Caco-2 (cell line): ENCODE data around the gene CEP20. TPM values are rescaled to one million over a fixed set of nuclear protein-coding genes. Genes with fewer than 3 reads are reported as not detected.

Source experiments
- BruUV-seq: library from RNA; stranded (reverse); fragments of 400-500 nt; replicated peaks from 2 replicates; lab custom pipeline; 2021; lab: Mats Ljungman, UMichigan
- CTCF ChIA-PET: fragments of 300-600 bp; sonication (Branson Sonifier 250); formaldehyde crosslinking; loops from one replicate; lab custom pipeline; 2022; ENCODE audit warnings: antibody characterized with exemption; lab: Charles Lee
- POLR2A ChIA-PET: fragments of 300-600 bp; sonication (Branson Sonifier 250); formaldehyde crosslinking; loops from one replicate; lab custom pipeline; 2022; ENCODE audit warnings: antibody characterized with exemption; lab: Charles Lee
- DNase-seq, 2 experiments: peaks; one replicate each; pipeline versions ENCODE4 v3.0.0 to v3.0.0-alpha.2; 2020 to 2022
- H3K27me3 ChIP-seq: replicated peaks from 2 replicates; pipeline ENCODE4 v1.6.0; 2011; ENCODE audit warnings: low read length; ENCODE audit not compliant: control insufficient read depth, insufficient read depth
- H3K36me3 ChIP-seq: 2 replicates; pipeline ENCODE4 v1.5.1; 2011; ENCODE audit warnings: low read length; ENCODE audit not compliant: control insufficient read depth, insufficient read depth
- H3K4me1 ChIP-seq: fragments of 250-450 bp; sonication (Bioruptor Pico); 2 replicates; pipeline ENCODE4 v1.5.1; 2020; ENCODE audit warnings: mild to moderate bottlenecking
- H3K4me3 ChIP-seq: 2 replicates; pipeline ENCODE4 v1.5.1; 2011; ENCODE audit warnings: low read depth, mild to moderate bottlenecking, control low read depth, low read length
- H3K9me3 ChIP-seq: fragments of 250-450 bp; sonication (Bioruptor Pico); 2 replicates; pipeline ENCODE4 v1.5.1; 2020; ENCODE audit warnings: mild to moderate bottlenecking, moderate library complexity
- H3K27ac Mint-ChIP-seq: one replicate; pipeline ENCODE4 v1.8.0; 2022; ENCODE audit warnings: mixed read lengths; ENCODE audit not compliant: unreplicated experiment
- H3K27me3 Mint-ChIP-seq: one replicate; pipeline ENCODE4 v1.8.0; 2022; ENCODE audit warnings: mixed read lengths; ENCODE audit not compliant: insufficient read depth, unreplicated experiment
- H3K36me3 Mint-ChIP-seq: one replicate; pipeline ENCODE4 v1.8.0; 2022; ENCODE audit warnings: mild to moderate bottlenecking, mixed read lengths; ENCODE audit not compliant: insufficient read depth, unreplicated experiment
- H3K4me1 Mint-ChIP-seq: one replicate; pipeline ENCODE4 v1.8.0; 2022; ENCODE audit warnings: low read depth, mixed read lengths; ENCODE audit not compliant: unreplicated experiment
- H3K4me3 Mint-ChIP-seq: one replicate; pipeline ENCODE4 v1.8.0; 2022; ENCODE audit warnings: mild to moderate bottlenecking, moderate library complexity, mixed read lengths; ENCODE audit not compliant: unreplicated experiment
- H3K9me3 Mint-ChIP-seq: one replicate; pipeline ENCODE4 v1.8.0; 2022; ENCODE audit warnings: mixed read lengths; ENCODE audit not compliant: unreplicated experiment
- intact Hi-C: fragments of 100-400 bp; cut with micrococcal nuclease; formaldehyde crosslinking; loops from one replicate; pipeline ENCODE4 v1.10.0; 2022; ENCODE audit not compliant: unreplicated experiment
- total RNA-seq: library from RNA; stranded (reverse); gene quantifications from 2 replicates; pipeline ENCODE4 v1.2.3, GENCODE V29; 2022
- TF ChIP-seq, protein P1 (sequence below), 2 experiments: fragments of 200-600 bp in 1 of 2; IDR thresholded peaks; 1 replicate in 1 of 2; 2 replicates in 1 of 2; pipeline versions ENCODE4 v1.5.1 to v1.8.0; 2011 to 2022; ENCODE audit warnings: antibody characterized with exemption in 1 of 2, control low read depth in 1 of 2, inconsistent platforms in 1 of 2, low read depth in 1 of 2, low read length in 1 of 2, mild to moderate bottlenecking in 1 of 2, moderate library complexity in 1 of 2; ENCODE audit not compliant: insufficient read depth in 1 of 2, severe bottlenecking in 1 of 2, unreplicated experiment in 1 of 2

The CEP20 gene
- total RNA-seq, 1 experiment from 2014 or later = 26.0 TPM

DNA sequence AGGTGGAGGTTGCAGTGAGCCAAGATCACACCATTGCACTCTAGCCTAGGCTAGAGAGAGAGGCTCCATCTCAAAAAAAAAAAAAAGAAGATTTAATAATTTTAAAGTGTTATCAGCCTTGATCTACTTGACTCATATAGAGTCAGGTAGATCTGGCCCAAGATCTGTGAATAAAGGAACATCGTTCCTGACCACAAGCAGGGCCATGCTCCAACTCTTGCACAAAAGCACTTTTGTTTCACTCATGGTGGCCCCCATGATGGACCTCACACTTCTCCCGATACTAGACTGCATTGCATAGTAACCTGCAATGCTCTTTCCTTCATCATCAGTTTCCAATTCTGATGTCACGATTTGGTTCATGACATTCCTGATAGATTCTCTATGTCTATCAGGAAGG lies 26.4 kb downstream of the CEP20 start:
- peaks cover 7% of the 10 kb centered on the region for H3K27me3 Mint-ChIP-seq
- H3K4me1 Mint-ChIP-seq = peaks cover 9% of the 10 kb centered on the region
- DNase-seq = no peak
- no peaks in the 10 kb centered on the region for H3K9me3 ChIP-seq
- TF ChIP-seq, protein P1, sequence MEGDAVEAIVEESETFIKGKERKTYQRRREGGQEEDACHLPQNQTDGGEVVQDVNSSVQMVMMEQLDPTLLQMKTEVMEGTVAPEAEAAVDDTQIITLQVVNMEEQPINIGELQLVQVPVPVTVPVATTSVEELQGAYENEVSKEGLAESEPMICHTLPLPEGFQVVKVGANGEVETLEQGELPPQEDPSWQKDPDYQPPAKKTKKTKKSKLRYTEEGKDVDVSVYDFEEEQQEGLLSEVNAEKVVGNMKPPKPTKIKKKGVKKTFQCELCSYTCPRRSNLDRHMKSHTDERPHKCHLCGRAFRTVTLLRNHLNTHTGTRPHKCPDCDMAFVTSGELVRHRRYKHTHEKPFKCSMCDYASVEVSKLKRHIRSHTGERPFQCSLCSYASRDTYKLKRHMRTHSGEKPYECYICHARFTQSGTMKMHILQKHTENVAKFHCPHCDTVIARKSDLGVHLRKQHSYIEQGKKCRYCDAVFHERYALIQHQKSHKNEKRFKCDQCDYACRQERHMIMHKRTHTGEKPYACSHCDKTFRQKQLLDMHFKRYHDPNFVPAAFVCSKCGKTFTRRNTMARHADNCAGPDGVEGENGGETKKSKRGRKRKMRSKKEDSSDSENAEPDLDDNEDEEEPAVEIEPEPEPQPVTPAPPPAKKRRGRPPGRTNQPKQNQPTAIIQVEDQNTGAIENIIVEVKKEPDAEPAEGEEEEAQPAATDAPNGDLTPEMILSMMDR (IDR thresholded peaks at IDR 0.05; ENCODE audit: insufficient read depth in 1 of 2, low read depth in 1 of 2, low read length in 1 of 2, severe bottlenecking in 1 of 2, unreplicated experiment in 1 of 2) = no peak
- no peaks in the 10 kb centered on the region for H3K27me3 ChIP-seq
- H3K27ac Mint-ChIP-seq = no peak overlapping the region
- no peaks in the 10 kb centered on the region for H3K36me3 Mint-ChIP-seq
- no peak overlapping the region for H3K4me3 Mint-ChIP-seq
- BruUV-seq = no TSS peak
- no peaks in the 10 kb centered on the region for H3K4me1 ChIP-seq
- intact Hi-C loops = no loop called here
- H3K36me3 ChIP-seq = no peaks in the 10 kb centered on the region
- ChIA-PET POLR2A (no interaction called here), CTCF (no interaction called here)
- H3K9me3 Mint-ChIP-seq = no peaks in the 10 kb centered on the region
- no peak overlapping the region for H3K4me3 ChIP-seq

DNA sequence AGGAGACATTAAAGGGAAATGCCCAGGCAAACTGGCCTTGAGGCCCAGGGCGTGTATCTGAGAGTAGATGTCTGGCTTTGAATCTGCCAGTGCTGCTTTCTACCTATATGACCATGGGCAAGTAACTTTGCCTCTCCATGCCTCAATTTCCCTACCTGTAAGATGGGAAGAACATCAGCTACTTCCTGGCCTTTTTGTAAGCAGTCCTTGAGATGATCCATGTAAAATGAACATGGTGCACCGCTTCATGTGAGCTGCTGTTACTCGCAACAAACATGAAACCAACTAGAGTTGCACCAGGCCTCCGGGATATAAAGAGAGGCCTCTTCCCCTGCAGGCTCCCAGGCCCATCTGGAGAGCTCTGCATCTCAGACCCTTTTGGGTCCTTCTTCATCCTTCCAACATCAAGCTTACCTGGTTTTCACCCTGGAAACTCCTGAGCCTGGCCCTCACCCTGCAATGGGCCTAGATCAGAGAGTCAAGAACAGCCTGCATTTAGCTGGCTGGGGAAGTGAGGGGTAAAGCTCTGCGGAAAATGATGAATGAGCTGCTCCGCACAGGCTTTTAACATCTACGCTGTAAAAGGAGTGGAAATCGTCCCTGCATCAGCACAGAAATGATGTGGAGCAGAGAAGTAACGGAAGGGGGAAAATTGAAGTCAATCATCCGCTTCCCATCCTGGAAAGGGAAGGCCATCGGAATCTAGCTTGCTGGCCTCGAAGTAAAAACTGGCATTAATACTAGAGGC lies 29.3 kb downstream of the CEP20 start:
- intact Hi-C loops = no loop called here
- POLR2A ChIA-PET = no interaction called here

DNA sequence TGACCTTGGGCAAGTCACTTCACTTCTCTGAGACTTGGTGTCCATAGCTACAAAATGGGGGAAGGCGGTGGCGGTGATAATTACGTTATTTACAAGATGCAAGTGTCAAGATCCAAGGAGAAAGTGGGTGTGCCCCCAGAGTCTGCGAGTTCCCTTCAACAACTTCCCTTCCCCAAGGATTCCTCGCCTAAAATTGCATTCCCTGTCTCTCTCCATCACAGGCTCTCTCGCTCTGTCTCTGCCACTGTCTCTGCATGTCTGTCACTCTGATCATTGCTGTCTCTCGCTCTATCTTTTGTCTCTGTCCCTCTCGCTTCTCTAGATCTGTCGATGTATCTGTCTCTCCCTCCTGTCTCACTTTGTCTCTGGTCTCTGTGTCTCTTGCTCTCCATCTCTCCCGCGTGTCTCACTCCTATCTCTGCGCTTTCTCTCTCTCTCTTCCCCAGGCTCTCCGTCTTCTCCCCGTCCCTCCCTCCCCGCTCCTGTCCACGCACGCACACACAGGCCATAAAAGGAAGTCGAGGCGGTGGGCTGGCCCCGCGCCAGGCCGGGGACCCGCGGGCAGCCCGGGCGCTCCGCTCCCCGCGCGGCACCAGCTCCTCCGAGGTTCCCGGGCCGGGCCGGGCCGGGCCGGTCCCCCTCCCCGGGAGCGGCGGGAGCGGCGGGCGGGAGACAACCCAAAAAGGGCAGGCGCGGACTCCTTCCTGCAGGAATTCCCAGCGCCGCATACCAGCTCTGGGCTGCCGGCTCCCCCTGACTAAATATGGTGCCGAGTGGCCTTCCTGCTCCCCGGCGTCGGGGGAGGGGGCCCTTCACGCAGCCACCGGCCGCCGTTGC lies 30.5 kb downstream of the CEP20 start:
- Histone ChIP-seq H3K4me1 (no peaks in the 10 kb centered on the region), H3K27me3 (no peaks in the 10 kb centered on the region), H3K36me3 (no peaks in the 10 kb centered on the region), H3K9me3 (no peaks in the 10 kb centered on the region), H3K4me3 (peak overlapping the region; percentile 19; the same call in 1 of the 2 replicates)
- TF ChIP-seq, protein P1 (IDR thresholded peaks at IDR 0.05; ENCODE audit: insufficient read depth in 1 of 2, low read depth in 1 of 2, low read length in 1 of 2, severe bottlenecking in 1 of 2, unreplicated experiment in 1 of 2) = no peak
- peak in 1 of 2 experiments; percentile 9 for DNase-seq
- H3K4me1 Mint-ChIP-seq = peaks cover 9% of the 10 kb centered on the region
- ChIA-PET CTCF (no interaction called here), POLR2A (no interaction called here)
- H3K27ac Mint-ChIP-seq = no peak overlapping the region
- intact Hi-C loops = no loop called here
- H3K4me3 Mint-ChIP-seq = peak overlapping the region; percentile 67
- H3K27me3 Mint-ChIP-seq = peaks cover 16% of the 10 kb centered on the region
- H3K36me3 Mint-ChIP-seq = no peaks in the 10 kb centered on the region
- H3K9me3 Mint-ChIP-seq = no peaks in the 10 kb centered on the region
- no TSS peak for BruUV-seq

More for the DNA sequence above, 29.3 kb downstream of the CEP20 start:
- CTCF ChIA-PET = no interaction called here
- H3K9me3 ChIP-seq = no peaks in the 10 kb centered on the region
- Mint-ChIP-seq H3K36me3 (no peaks in the 10 kb centered on the region), H3K4me1 (peaks cover 9% of the 10 kb centered on the region), H3K4me3 (peak overlapping the region; percentile 33), H3K27me3 (peaks cover 12% of the 10 kb centered on the region), H3K27ac (no peak overlapping the region), H3K9me3 (no peaks in the 10 kb centered on the region)
- H3K4me3 ChIP-seq = no peak overlapping the region
- BruUV-seq = no TSS peak
- H3K27me3 ChIP-seq = no peaks in the 10 kb centered on the region
- DNase-seq = no peak
- H3K36me3 ChIP-seq = no peaks in the 10 kb centered on the region
- H3K4me1 ChIP-seq = no peaks in the 10 kb centered on the region
- TF ChIP-seq, protein P1 (IDR thresholded peaks at IDR 0.05; ENCODE audit: insufficient read depth in 1 of 2, low read depth in 1 of 2, low read length in 1 of 2, severe bottlenecking in 1 of 2, unreplicated experiment in 1 of 2) = no peak
